ENCODE results near the gene ICA1L. TPM values are rescaled to one million over a fixed set of nuclear protein-coding genes. Genes with fewer than 3 reads are reported as not detected.
A peak's percentile ranks its signal among the peaks of the same experiment; 100 is the strongest.

The ICA1L gene
- total RNA-seq, 3 donors from 2014 or later: 1.6 to 12.7 (median 2.6) TPM

DNA sequence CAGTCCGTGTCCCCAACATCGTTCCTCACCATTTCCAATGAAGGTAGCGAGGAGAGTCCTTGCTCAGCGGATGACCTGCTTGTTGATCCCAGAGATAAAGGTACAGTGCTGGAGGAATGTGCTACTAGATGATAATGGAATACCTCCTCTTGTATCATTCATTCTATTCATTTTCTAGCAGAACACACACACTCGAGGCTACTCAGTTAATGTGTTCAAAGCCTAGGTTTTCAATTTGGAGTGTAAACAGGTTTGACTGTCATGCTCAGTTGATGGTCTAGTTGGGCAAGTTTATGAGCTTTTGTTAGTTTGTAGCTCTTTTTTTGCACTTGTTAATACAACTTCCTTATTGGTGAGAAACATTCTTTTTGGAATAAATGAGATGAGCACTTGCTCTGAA is 114.2 kb downstream of the ICA1L start:
- DNase-seq (no peak), ATAC-seq (peak; percentile 41)
- intact Hi-C loops (cut with DNase I, micrococcal nuclease): no loop called here
- H3K4me1 ChIP-seq (ENCODE audit: low read depth): peaks cover 7% of the 10 kb centered on the region
- H3K4me3 ChIP-seq: no peak overlapping the region
- no peak for TF ChIP-seq CTCF (IDR thresholded peaks at IDR 0.05)
- peaks cover 4% of the 10 kb centered on the region for H3K36me3 ChIP-seq (ENCODE audit: low read depth)
- no peaks in the 10 kb centered on the region for H3K9me3 ChIP-seq

DNA sequence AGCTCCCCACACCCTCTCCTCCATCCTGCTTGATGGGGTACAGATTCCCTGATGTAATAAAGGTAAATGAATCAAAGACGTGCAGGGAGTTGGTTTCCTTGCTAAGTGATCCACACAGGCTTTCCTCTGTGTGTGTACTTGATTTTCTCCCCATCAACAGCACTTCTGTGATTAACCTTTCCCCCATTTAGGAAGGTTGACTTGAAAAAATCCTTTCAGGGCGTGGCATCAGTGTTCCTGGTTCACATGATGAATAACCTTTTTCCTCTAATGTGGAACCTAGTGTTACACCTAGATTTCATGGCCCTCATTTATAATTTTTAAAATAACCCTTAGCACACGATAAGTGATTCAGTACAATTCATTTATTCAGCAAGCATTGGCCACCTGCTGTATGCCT is 115.0 kb downstream of the ICA1L start:
- H3K36me3 ChIP-seq (ENCODE audit: low read depth): peaks cover 4% of the 10 kb centered on the region
- H3K4me1 ChIP-seq (ENCODE audit: low read depth): peaks cover 7% of the 10 kb centered on the region
- H3K4me3 ChIP-seq: no peak overlapping the region
- no peaks in the 10 kb centered on the region for H3K9me3 ChIP-seq
- DNase-seq: no peak
- peak; percentile 65 for ATAC-seq
- TF ChIP-seq CTCF (IDR thresholded peaks at IDR 0.05): no peak
- intact Hi-C loops (cut with DNase I, micrococcal nuclease): no loop called here

DNA sequence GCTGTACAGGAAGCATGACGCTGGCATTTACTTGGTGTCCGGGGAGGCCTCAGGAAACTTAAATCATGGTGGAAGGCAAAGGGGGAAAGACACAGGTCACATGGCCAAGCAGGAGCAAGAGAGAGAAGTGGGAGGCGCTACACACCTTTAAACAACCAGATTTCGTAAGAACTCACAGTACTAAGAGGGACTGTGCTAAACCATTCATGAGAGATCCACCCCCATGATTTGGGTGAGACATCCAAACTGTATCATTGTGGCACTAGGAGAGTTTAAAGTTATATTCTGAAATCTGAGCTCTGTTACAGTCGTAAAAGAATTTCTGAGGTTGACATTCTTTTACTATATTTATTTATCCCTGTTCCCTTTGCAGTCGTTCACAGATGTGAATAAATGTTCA is 116.6 kb downstream of the ICA1L start:
- intact Hi-C loops (cut with DNase I, micrococcal nuclease): no loop called here
- ATAC-seq: no peak

GRCh38 chr2:202752071-202752470 is 119.5 kb downstream of the ICA1L start:
- DNase-seq (no peak), ATAC-seq (no peak)
- Histone ChIP-seq H3K4me1 (ENCODE audit: low read depth) (no peaks in the 10 kb centered on the region), H3K9me3 (no peaks in the 10 kb centered on the region), H3K4me3 (no peak overlapping the region), H3K36me3 (ENCODE audit: low read depth) (no peaks in the 10 kb centered on the region)
- intact Hi-C loops (cut with DNase I, micrococcal nuclease): no loop called here
- TF ChIP-seq CTCF (IDR thresholded peaks at IDR 0.05): no peak

More for the DNA sequence above, 116.6 kb downstream of the ICA1L start:
- DNase-seq: no peak
- no peak overlapping the region for H3K4me3 ChIP-seq
- H3K9me3 ChIP-seq: no peaks in the 10 kb centered on the region
- H3K36me3 ChIP-seq (ENCODE audit: low read depth): peaks cover under 1% of the 10 kb centered on the region
- peaks cover 7% of the 10 kb centered on the region for H3K4me1 ChIP-seq (ENCODE audit: low read depth)
- TF ChIP-seq CTCF (IDR thresholded peaks at IDR 0.05): no peak

DNA sequence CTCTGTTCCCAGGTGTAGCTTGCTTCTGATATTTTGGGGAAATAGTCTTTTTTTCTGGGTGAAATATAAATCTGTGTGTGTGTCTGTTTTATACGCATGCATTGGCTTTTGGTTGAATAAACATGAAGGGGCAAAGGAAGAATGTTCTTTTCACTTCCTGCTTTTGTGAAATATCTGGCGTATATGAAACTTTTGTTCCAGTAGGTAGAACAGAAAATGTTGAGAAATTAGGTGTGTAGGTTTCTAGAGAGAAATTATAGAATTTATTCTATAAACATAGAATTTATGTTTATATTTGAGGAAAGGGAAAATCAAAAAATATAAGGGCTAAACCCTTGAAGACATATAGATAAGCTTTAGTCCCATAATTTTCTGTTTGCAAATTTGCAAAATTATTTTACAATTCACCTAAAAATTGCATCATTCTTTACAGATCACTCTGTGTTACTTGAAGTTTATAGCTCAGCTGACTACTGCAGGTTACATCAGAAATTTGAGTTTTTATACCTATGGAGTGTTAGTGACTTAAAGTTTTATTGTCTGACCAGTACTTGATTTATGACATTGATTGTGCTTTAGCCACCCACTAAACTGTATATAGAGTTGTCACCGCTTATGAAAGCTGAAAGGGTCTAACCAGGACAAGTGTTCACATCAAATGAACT is 120.7 kb downstream of the ICA1L start:
- ATAC-seq (peak; percentile 71), DNase-seq (no peak)
- no peaks in the 10 kb centered on the region for H3K9me3 ChIP-seq
- H3K4me3 ChIP-seq: no peak overlapping the region
- no peaks in the 10 kb centered on the region for H3K4me1 ChIP-seq (ENCODE audit: low read depth)
- no peak for TF ChIP-seq CTCF (IDR thresholded peaks at IDR 0.05)
- intact Hi-C loops (cut with DNase I, micrococcal nuclease): no loop called here
- no peaks in the 10 kb centered on the region for H3K36me3 ChIP-seq (ENCODE audit: low read depth)

DNA sequence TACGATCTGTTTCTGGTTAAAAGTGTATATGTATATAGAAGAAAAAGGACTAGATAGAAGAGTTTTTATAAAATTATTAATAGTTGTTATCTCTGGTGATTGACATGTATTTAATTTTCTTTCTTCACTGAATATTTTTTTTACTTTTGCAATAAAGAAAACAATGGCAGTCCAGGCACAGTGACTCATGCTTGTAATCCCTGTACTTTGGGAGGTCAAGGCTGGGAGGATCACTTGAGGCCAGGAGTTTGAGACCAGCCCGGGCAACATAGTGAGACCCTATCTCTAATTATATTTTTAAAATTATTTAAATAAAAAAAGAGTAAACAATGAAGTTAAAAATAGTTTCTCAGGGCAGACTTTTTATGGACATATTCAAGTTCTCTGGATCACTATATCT is 122.1 kb downstream of the ICA1L start:
- intact Hi-C loops (cut with DNase I, micrococcal nuclease): no loop called here
- no peaks in the 10 kb centered on the region for H3K36me3 ChIP-seq (ENCODE audit: low read depth)
- TF ChIP-seq CTCF (IDR thresholded peaks at IDR 0.05): no peak

More for the DNA sequence above, 122.1 kb downstream of the ICA1L start:
- peaks cover 5% of the 10 kb centered on the region for H3K9me3 ChIP-seq
- no peaks in the 10 kb centered on the region for H3K4me1 ChIP-seq (ENCODE audit: low read depth)
- ATAC-seq (no peak), DNase-seq (no peak)
- no peak overlapping the region for H3K4me3 ChIP-seq
